HUES64 (cell line): ENCODE measurements around the gene NPTXR.

Experiments used
- H3K27ac ChIP-seq: 2 replicates; pipeline ENCODE4 v1.7.0; 2013; ENCODE audit warnings: low read depth, low read length, inconsistent platforms
- H3K27me3 ChIP-seq: 2 replicates; pipeline ENCODE4 v1.6.1; 2013; ENCODE audit warnings: mild to moderate bottlenecking, low read length; ENCODE audit not compliant: insufficient read depth
- H3K36me3 ChIP-seq: 2 replicates; pipeline ENCODE4 v1.6.1; 2013; ENCODE audit warnings: mild to moderate bottlenecking, low read length; ENCODE audit not compliant: insufficient read depth
- H3K4me1 ChIP-seq: 2 replicates; pipeline ENCODE4 v1.6.1; 2013; ENCODE audit warnings: mild to moderate bottlenecking, low read length, moderate library complexity; ENCODE audit not compliant: insufficient read depth
- H3K4me3 ChIP-seq: 2 replicates; pipeline ENCODE4 v1.5.1; 2013; ENCODE audit warnings: mild to moderate bottlenecking, low read length, moderate library complexity
- H3K9ac ChIP-seq: 2 replicates; pipeline ENCODE4 v1.6.1; 2013; ENCODE audit warnings: mild to moderate bottlenecking, low read depth, low read length
- H3K9me3 ChIP-seq: 2 replicates; pipeline ENCODE4 v1.6.1; 2013; ENCODE audit warnings: low read depth, low read length; ENCODE audit not compliant: insufficient read depth
- WGBS: fragments of 150-250, 120-280 bp; methylation state at CpG from one replicate; pipeline ENCODE4 v1.1.7; 2013; ENCODE audit warnings: missing lambda C conversion rate; 5-methylcytosine and 5-hydroxymethylcytosine counted together

NPTXR gene

DNA sequence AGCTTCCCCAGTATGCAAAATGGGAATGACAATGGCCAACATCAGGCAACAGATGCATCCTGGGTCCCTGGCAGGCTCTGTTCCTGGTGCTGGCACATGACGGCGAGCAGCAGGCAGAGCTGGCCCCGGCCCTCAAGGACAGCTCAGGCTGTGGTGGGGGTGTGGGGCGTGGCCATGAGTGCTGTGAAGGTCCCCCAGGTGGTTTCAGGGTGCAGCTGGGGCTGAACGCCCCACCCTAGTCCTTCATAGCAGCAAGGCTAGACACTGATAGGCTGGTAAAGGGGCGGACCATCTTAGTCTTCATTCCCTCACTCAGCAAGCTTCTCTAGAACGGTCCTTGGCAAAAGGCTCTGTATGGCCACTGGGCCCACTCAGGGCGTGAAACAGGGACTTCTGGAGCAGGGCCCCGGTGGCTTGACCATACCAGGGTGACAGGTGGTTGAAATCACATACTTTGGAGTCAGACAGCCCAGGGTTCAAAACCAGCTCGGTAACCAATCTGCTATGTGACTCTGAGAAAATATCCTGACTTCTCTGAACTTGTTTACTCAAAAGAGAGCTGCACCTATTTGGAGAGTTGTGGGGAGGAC lies 15.1 kb downstream of the NPTXR start:
- H3K9ac ChIP-seq, result no peak overlapping the region
- no peak overlapping the region for H3K4me3 ChIP-seq
- WGBS, result 81% methylated on average over 10 of the region's 10 CpGs
- H3K27me3 ChIP-seq, result no peaks in the 10 kb centered on the region
- H3K36me3 ChIP-seq, result no peaks in the 10 kb centered on the region
- H3K9me3 ChIP-seq, result no peaks in the 10 kb centered on the region
- H3K27ac ChIP-seq, result no peak overlapping the region
- peaks cover 4% of the 10 kb centered on the region; the same call in 1 of the 2 replicates for H3K4me1 ChIP-seq

DNA sequence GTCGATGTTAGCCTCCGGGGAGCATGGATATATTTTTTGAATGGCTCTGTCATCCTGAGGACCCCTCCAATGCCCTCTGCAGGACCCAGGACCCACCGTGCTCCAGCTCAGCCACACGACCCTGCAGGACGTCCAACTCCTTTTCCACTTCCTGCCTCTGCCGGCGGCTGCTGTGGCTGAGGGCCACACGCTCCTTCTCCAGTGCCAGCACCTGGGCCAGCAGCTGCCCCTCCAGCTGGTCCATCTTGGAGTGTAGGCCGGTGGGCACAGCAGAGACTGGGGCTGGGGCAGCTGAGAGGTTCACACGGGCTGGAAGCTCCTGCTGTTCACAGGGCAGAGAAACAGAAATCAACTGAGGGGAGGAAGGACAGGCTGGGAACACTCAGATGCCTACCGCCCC lies 15.6 kb downstream of the NPTXR start:
- WGBS, result 69% methylated on average over 11 of the region's 11 CpGs
- Histone ChIP-seq H3K4me3 (no peak overlapping the region), H3K27ac (no peak overlapping the region), H3K27me3 (no peaks in the 10 kb centered on the region), H3K36me3 (no peaks in the 10 kb centered on the region), H3K9ac (no peak overlapping the region), H3K9me3 (no peaks in the 10 kb centered on the region), H3K4me1 (peaks cover 4% of the 10 kb centered on the region; the same call in 1 of the 2 replicates)

DNA sequence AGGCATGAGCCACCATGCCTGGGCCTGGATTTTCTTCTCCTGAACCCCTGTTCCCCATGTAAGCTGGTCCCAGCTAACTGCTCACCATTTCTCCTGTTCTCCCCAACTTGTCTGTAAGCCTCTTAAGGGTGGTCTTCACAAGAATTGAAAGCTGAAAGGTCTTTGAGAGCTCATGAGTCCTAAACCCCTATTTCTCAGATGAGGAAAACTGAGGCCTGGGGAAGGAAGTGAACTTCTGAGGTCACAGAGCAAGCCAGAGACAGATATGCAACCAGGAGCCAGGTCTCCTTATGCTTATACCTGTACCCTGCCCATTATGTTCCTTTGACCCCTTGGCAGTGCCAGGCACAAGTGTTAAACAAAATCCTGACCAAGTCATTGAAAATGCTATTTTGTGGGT lies 16.3 kb downstream of the NPTXR start:
- Histone ChIP-seq H3K27me3 (no peaks in the 10 kb centered on the region), H3K4me1 (peaks cover 4% of the 10 kb centered on the region; the same call in 1 of the 2 replicates), H3K9ac (no peak overlapping the region), H3K36me3 (no peaks in the 10 kb centered on the region), H3K9me3 (no peaks in the 10 kb centered on the region), H3K27ac (no peak overlapping the region), H3K4me3 (no peak overlapping the region)

DNA sequence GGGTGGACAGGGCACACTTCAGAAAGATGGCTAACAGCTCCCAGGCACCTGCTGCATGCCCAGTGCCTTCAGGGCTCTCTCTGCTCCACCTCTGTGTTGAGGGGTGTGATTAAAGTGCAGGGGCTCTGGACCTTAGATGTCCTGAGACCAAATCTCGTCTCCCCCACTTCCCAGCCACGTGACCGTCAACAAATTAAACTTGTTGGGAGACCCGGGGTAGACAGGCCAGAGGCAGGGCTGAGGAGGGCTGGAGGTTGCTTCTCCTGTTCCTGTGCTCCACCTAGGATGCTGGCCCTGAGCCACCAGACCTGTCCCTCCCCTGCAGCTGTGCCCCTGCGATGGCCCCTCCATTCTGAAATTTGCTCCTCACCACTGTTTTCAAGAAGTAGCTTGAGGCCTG lies 17.0 kb downstream of the NPTXR start:
- WGBS, result 89% methylated on average over 5 of the region's 5 CpGs
- no peaks in the 10 kb centered on the region for H3K36me3 ChIP-seq
- no peaks in the 10 kb centered on the region for H3K27me3 ChIP-seq
- H3K27ac ChIP-seq, result no peak overlapping the region
- no peaks in the 10 kb centered on the region for H3K9me3 ChIP-seq
- no peak overlapping the region for H3K9ac ChIP-seq
- H3K4me3 ChIP-seq, result no peak overlapping the region
- peaks cover 4% of the 10 kb centered on the region; the same call in 1 of the 2 replicates for H3K4me1 ChIP-seq

DNA sequence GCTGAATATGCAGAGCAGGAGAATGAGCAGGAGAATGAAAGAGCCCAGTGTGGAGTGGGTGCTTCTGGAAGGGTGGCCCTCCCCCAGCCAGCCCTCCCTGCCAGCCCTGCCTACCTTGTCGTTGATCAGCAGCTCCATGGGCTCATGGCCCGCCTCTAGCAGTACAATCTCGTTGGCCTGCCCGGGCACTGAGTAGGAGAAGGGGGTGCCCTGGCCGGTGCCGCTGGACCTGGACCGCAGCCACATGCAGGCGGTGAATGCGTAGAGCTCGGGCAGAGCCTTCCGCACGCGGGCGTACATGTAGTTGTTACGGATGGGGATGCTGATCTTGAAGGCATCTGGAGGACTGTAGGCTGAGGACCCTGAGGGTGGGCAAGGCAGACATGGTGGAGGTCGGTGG lies 17.4 kb downstream of the NPTXR start:
- no peak overlapping the region for H3K27ac ChIP-seq
- no peak overlapping the region for H3K4me3 ChIP-seq
- no peak overlapping the region for H3K9ac ChIP-seq
- H3K27me3 ChIP-seq, result no peaks in the 10 kb centered on the region
- H3K36me3 ChIP-seq, result no peaks in the 10 kb centered on the region
- H3K4me1 ChIP-seq, result peaks cover 4% of the 10 kb centered on the region; the same call in 1 of the 2 replicates
- WGBS, result 88% methylated on average over 16 of the region's 16 CpGs
- H3K9me3 ChIP-seq, result no peaks in the 10 kb centered on the region

DNA sequence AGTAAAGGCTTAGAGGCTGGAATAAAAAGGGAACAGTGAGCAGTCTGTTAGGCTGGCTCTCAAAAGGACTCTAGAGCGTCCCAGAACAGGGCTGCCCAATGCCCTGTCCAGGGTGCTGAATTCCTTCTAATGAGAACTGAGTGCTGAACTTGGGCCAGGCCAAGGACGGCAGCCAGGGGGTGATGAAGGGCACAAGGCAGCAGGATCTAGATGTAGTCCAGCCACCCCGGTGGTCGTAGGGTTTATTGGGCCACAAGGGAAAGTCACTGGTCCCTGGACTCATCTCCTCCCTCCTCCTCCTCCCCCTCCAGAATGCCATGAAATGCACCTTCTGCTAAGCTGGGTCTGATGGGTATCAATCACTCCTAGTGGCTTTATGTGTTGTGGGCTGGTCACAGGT lies 19.2 kb downstream of the NPTXR start:
- Histone ChIP-seq H3K4me1 (peaks cover 4% of the 10 kb centered on the region; the same call in 1 of the 2 replicates), H3K9ac (no peak overlapping the region), H3K27me3 (no peaks in the 10 kb centered on the region), H3K36me3 (no peaks in the 10 kb centered on the region), H3K4me3 (no peak overlapping the region), H3K9me3 (no peaks in the 10 kb centered on the region), H3K27ac (no peak overlapping the region)
- WGBS, result 25% methylated on average over 4 of the region's 4 CpGs

DNA sequence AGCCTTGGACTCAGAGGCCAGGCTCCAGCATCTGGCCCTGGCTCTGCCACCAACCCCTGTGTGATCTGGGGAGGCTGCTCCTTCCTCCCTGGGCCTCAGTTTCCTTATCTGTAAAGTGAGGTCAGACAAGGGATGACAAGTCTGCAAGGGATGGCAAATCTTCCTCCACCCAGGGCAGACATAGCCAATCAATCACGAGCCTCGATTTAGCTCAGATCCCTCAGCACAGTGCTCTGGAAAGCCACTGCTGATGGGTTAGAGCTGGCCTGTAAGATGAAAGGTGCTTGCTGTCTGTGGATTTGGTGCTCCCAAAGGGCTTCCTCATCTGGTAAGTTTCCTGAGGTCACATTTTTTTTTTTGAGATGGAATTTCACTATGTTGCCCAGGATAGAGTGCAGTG lies 20.2 kb downstream of the NPTXR start:
- Histone ChIP-seq H3K27me3 (no peaks in the 10 kb centered on the region; the same call in 1 of the 2 replicates), H3K4me3 (no peak overlapping the region), H3K9ac (no peak overlapping the region), H3K9me3 (no peaks in the 10 kb centered on the region), H3K4me1 (peaks cover 4% of the 10 kb centered on the region; the same call in 1 of the 2 replicates), H3K36me3 (no peaks in the 10 kb centered on the region), H3K27ac (no peak overlapping the region)
- 92% methylated on average over 2 of the region's 2 CpGs for WGBS

DNA sequence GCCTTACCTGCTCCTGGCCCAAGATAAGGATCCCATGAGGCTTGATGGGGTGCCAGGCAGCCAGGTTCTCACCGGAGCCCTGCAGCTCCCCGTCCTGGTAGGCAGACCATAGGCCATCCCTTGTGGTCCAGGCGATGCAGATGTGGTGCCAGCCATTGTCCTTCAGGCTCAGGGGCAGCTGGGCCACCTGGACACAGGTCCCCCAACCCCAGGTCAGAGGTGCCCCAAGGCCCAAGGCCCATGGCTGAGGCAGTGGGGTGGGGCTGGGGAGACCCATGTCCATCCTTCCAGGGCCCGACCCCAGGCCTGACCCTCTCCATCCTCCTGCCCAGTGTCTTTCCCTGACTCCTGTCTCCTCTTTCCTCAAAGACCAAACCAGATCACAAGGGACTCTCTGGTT lies 20.8 kb downstream of the NPTXR start:
- Histone ChIP-seq H3K4me3 (no peak overlapping the region), H3K27me3 (no peaks in the 10 kb centered on the region; the same call in 1 of the 2 replicates), H3K9me3 (no peaks in the 10 kb centered on the region), H3K9ac (no peak overlapping the region), H3K27ac (no peak overlapping the region), H3K4me1 (no peaks in the 10 kb centered on the region; the same call in 1 of the 2 replicates), H3K36me3 (no peaks in the 10 kb centered on the region)
- WGBS, result 84% methylated on average over 4 of the region's 4 CpGs

DNA sequence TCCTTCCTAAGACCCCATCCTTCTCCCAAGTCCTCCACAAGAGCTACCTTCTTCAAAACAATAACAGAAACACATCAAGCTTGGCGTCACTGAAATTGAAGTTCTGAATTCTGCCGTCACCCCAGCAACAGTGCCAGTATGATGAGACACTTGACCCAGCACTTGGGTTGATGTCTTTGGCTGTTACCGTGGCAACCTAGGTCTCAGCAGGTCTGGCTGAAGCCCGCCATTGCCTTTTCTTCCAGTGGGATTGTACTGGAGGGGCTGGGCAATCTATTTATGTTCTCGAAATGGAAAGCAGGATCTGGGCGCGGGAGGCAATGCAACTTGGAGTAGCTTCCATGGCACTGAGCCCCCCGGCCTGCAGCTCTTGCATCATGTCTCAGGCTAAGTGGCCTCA lies 23.8 kb downstream of the NPTXR start:
- H3K9ac ChIP-seq, result no peak overlapping the region
- 87% methylated on average over 8 of the region's 8 CpGs for WGBS
- H3K4me3 ChIP-seq, result no peak overlapping the region
- no peak overlapping the region for H3K27ac ChIP-seq
- no peaks in the 10 kb centered on the region; the same call in 1 of the 2 replicates for H3K27me3 ChIP-seq
- no peaks in the 10 kb centered on the region for H3K9me3 ChIP-seq
- peaks cover 4% of the 10 kb centered on the region; the same call in 1 of the 2 replicates for H3K4me1 ChIP-seq
- H3K36me3 ChIP-seq, result no peaks in the 10 kb centered on the region

DNA sequence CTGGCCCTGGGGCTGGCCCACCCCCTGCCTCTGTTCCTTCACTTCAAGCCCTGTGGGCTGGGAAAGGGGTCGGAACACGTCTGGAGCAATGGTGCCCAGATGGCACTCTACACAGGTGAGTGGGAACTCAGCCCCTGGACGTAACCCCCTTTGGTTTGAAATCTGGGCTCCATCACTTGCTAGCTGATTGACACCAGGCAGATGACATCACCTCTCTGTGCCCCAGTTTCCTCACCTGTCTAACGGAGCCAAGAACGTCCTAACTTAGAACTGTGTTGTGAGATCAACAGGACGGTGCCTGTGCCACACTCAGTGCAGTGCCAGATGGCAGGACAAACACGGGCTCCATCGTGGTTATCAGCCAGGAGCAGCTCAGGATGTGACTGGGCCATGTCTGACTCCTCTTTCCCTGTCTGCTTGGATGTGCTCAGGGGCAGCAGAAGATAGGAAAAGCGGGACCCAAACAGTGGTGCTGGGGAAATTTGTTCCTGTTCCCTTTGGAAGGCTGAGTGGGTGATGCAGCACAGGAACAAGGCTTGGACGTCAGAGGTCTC lies 24.4 kb downstream of the NPTXR start:
- H3K9me3 ChIP-seq, result no peaks in the 10 kb centered on the region
- WGBS, result 82% methylated on average over 10 of the region's 10 CpGs

DNA sequence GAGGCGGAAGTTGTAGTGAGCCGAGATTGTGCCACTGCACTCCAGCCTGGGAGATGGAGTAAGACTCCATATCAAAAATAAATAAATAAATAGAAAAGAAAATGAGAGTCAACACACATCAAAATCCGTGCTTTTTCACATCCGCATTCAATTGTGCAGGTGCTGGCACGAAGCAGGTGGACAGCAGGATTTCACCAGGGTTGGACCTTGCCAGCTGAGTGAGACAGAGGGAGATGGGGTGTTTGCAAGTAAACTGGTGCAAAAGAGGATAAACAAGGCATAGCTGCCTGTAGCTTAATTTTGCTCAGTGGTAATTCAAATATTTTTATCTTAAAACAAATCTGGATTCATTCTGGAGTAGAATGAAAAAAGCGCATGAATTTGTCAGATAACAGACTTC lies 26.6 kb downstream of the NPTXR start:
- Histone ChIP-seq H3K27ac (no peak overlapping the region), H3K9me3 (no peaks in the 10 kb centered on the region), H3K4me1 (peaks cover 4% of the 10 kb centered on the region; the same call in 1 of the 2 replicates), H3K9ac (no peak overlapping the region), H3K27me3 (peaks cover 5% of the 10 kb centered on the region; the same call in 1 of the 2 replicates), H3K4me3 (no peak overlapping the region), H3K36me3 (no peaks in the 10 kb centered on the region)
- WGBS, result 90% methylated on average over 6 of the region's 6 CpGs

More for the DNA sequence above, 24.4 kb downstream of the NPTXR start:
- Histone ChIP-seq H3K27ac (no peak overlapping the region), H3K27me3 (no peaks in the 10 kb centered on the region; the same call in 1 of the 2 replicates), H3K4me3 (no peak overlapping the region), H3K4me1 (peaks cover 4% of the 10 kb centered on the region; the same call in 1 of the 2 replicates), H3K36me3 (no peaks in the 10 kb centered on the region), H3K9ac (no peak overlapping the region)
